GM12878 (cell line): ENCODE data around the gene RRP12. TPM values are rescaled to one million over a fixed set of nuclear protein-coding genes. Genes with fewer than 3 reads are reported as not detected.

ENCODE experiments used
- ATF7 ChIP-seq: fragments of 450-650 bp; IDR thresholded peaks from 2 replicates; pipeline ENCODE4 v1.6.1; 2016; ENCODE audit warnings: low read depth, mild to moderate bottlenecking
- BMI1 ChIP-seq: fragments of 450-650 bp; IDR thresholded peaks from 2 replicates; pipeline ENCODE4 v1.6.1; 2016; ENCODE audit warnings: mild to moderate bottlenecking, moderate library complexity, borderline replicate concordance
- CHD4 ChIP-seq: fragments of 200-600 bp; sonication (generic); IDR thresholded peaks from 2 replicates; pipeline ENCODE4 v1.6.1; 2016; ENCODE audit warnings: mild to moderate bottlenecking
- IKZF1 ChIP-seq: fragments of 450-650 bp; conservative IDR thresholded peaks from 2 replicates; pipeline ENCODE4 v1.6.1; 2017; ENCODE audit warnings: antibody characterized with exemption, mild to moderate bottlenecking
- IRF3 ChIP-seq: fragments of 450-650 bp; IDR thresholded peaks from 2 replicates; pipeline ENCODE4 v1.6.1; 2014; ENCODE audit warnings: mild to moderate bottlenecking
- KLF5 ChIP-seq: fragments of 450-650 bp; IDR thresholded peaks from 2 replicates; pipeline ENCODE4 v1.6.1; 2014; ENCODE audit warnings: mild to moderate bottlenecking; ENCODE audit not compliant: partially characterized antibody
- MEF2B ChIP-seq: fragments of 450-650 bp; IDR thresholded peaks from 2 replicates; pipeline ENCODE4 v1.6.1; 2018; ENCODE audit warnings: mild to moderate bottlenecking, moderate library complexity; ENCODE audit not compliant: partially characterized antibody, poor library complexity, severe bottlenecking
- NFYA ChIP-seq: IDR thresholded peaks from 2 replicates; pipeline ENCODE4 v1.6.1; 2011; ENCODE audit warnings: low read depth, mild to moderate bottlenecking, low read length, improper control_type of control experiment, borderline replicate concordance
- PKNOX1 ChIP-seq: fragments of 450-650 bp; IDR thresholded peaks from 2 replicates; pipeline ENCODE4 v1.6.1; 2016; ENCODE audit warnings: mild to moderate bottlenecking
- RAD21 ChIP-seq: IDR thresholded peaks from 2 replicates; pipeline ENCODE4 v1.6.1; 2011; ENCODE audit warnings: mild to moderate bottlenecking, low read depth, low read length, moderate library complexity; ENCODE audit not compliant: insufficient read depth
- TCF12 ChIP-seq: IDR thresholded peaks from 2 replicates; pipeline ENCODE4 v1.6.1; 2011; ENCODE audit warnings: low read depth, mild to moderate bottlenecking, low read length
- ZNF24 ChIP-seq: fragments of 450-650 bp; IDR thresholded peaks from 2 replicates; pipeline ENCODE4 v1.6.1; 2017; ENCODE audit warnings: antibody characterized with exemption, mild to moderate bottlenecking
- polyA plus RNA-seq, 11 experiments: library from polyadenylated mRNA; depleted of rRNA in 4 of 11; unstranded in 6 of 11; stranded (reverse) in 5 of 11; fragments of >200 nt; fragmentation: Nextera tagmentation in 4 of 11; fragmentation: Illumina TruSeq in 1 of 11; extraction: Ambion mirVana in 4 of 11; extraction: Trizol in 1 of 11; gene quantifications; 1 replicate in 1 of 11; 2 replicates in 10 of 11; pipeline versions ENCODE4 v1.2.1 to v1.2.3, GENCODE V29; 2011 to 2016; ENCODE audit warnings: inconsistent platforms in 2 of 11, missing spikeins in 2 of 11, low read depth in 1 of 11
- total RNA-seq, 4 experiments: library from RNA; depleted of rRNA in 3 of 4; stranded (reverse); fragments of >200 nt in 3 of 4; fragmentation: Illumina TruSeq in 1 of 4; extraction: Trizol in 1 of 4; gene quantifications; 2 replicates each; pipeline versions ENCODE4 v1.2.1 to v1.2.3, GENCODE V29; 2013 to 2021

RRP12 gene
- total and polyA plus RNA-seq, 10 of the 15 experiments (the other 5 are each of a cell fraction or from before 2014, with no cell fraction given): 5.3 to 48.7 (median 16.8) TPM

GRCh38 chr10:97329766-97330165, 71.4 kb downstream of the RRP12 start (continued):
- TF ChIP-seq MEF2B: no peak
- TF ChIP-seq RAD21: no peak
- no peak for TF ChIP-seq ZNF24
- TF ChIP-seq PKNOX1: no peak
- no peak for TF ChIP-seq BMI1
- no peak for TF ChIP-seq IKZF1
- TF ChIP-seq CHD4: no peak
- no peak for TF ChIP-seq ATF7
- no peak for TF ChIP-seq IRF3
- TF ChIP-seq TCF12: no peak
- TF ChIP-seq NFYA: no peak
- TF ChIP-seq KLF5: no peak
- TF ChIP-seq, all 136 proteins: peak for 0
